T-helper 22 cell (primary cell): ENCODE measurements around the gene NEURL1.

Experiments
- DNase-seq: peaks from one replicate; pipeline ENCODE4 v3.0.0-alpha.2; 2020; ENCODE audit warnings: low read depth

The NEURL1 gene

DNA sequence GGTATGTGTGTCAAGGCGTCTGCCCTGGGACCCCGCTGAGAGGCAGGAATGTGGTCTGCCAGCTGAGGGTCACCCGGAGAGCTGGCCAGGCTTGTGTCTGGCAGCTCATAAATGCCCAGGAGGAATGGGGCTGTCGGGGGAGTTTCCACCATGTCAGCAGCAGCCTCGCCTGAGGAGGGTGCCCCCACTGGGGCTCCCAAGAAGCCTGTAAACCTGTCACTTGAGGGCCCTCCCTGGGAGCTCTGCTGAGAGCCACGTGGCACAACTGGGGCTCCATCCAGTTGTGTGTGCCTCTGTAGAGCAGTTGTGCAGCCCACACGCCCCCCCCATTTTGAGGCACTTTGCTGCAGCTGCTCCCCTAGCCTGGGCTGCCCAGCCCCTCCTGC, 70.6 kb downstream of the NEURL1 start:
- DNase-seq = no peak

GRCh38 chr10:103564776-103565520, 71.4 kb downstream of the NEURL1 start:
- DNase-seq = no peak

DNA sequence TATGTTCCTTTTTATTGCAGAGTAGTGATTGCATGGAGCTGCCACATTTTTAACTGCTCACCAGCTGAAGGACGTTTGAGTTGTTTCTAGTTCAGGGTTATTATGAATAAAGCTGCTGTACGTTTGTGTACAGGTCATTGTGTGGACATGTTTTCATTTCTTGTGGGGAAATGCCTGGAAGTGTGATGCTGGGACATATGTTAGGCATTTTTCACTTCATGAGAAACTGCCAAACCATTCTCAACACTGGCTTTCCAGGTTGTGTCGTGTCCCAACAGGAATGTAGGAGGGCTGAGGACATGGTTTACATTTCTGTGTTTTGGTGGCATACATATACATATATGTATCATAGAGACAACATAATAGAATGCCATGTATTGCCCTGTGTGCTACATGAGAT, 73.0 kb downstream of the NEURL1 start:
- no peak for DNase-seq

DNA sequence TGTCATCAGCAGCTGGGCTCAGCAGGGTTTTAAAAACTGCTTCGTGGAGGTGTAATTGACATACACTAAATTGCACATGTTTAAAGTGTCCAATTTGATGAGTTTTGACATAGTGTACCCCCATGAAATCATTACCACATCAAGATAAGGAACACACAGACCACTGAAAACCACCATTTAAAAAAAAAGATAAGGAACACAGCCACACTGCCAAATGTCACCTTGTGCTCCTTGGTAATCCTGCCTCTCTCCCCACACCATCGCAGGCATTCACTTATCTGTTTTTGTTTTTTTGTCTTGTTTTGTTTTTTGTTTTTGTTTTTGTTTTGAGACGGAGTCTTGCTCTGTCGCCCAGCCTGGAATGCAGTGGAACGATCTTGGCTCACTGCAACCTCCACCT, 75.0 kb downstream of the NEURL1 start:
- DNase-seq = no peak

- DNase-seq = no peak
Measured at GRCh38 chr10:103569896-103570295, 76.4 kb downstream of the NEURL1 start.

GRCh38 chr10:103570844-103571655, 77.5 kb downstream of the NEURL1 start:
- DNase-seq = no peak

- DNase-seq = no peak
Measured at GRCh38 chr10:103571656-103571975, 78.1 kb downstream of the NEURL1 start.

DNA sequence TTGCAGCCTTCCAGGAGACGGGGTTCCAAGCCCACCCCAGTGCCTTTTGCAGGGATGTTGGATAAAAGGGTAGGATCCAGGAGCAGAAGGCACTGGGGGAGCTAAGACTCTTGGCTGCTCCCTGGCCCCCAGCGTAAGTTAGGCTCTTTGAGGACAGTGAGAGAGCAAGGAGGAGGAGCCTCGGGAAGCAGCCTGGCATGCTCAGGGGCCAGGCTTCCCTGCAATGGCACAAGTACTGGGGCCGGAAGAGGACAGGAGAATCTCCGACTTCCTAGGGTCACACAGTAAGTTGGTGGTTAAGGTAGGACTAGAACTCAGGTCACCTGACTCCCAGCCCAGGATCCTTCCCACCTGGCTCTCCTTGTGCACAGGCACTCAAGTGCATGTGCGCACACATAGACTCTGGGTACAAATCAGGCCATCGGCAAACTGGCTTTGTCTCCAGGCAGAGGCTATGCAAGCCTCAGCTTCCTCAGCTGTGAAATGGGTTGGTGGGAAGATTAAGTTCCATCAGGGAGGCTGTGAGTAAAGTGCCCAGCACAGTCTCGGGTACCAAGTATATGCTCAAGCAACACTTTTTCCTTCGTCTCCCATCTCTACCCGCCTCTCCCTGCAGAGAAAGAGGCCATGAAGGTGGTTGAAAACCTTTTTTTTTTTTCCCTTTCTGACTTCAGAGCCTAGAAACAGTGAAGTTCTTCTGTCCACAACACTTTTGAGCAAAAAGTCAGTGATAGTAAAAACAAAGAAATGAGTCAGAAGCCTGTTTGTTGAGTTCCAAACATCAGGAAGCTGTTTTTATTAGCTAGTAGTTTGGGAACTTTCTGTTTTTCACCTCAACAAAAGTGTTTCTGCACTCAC, 79.1 kb downstream of the NEURL1 start:
- no peak for DNase-seq

DNA sequence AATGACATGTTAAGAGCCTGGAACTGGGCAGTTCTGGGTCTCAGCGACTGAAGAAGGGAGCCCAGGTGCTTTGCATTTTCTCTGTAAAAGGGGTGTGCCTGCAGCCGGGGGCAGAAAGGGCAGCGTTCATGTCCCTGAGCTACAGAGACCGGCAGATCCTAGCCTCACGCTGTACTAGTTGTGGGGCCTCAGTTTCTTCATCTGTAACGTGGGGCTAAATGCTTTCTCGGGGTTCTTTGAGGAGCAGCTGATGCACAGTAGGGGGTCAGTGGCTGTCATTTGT, 79.6 kb downstream of the NEURL1 start:
- no peak for DNase-seq

DNA sequence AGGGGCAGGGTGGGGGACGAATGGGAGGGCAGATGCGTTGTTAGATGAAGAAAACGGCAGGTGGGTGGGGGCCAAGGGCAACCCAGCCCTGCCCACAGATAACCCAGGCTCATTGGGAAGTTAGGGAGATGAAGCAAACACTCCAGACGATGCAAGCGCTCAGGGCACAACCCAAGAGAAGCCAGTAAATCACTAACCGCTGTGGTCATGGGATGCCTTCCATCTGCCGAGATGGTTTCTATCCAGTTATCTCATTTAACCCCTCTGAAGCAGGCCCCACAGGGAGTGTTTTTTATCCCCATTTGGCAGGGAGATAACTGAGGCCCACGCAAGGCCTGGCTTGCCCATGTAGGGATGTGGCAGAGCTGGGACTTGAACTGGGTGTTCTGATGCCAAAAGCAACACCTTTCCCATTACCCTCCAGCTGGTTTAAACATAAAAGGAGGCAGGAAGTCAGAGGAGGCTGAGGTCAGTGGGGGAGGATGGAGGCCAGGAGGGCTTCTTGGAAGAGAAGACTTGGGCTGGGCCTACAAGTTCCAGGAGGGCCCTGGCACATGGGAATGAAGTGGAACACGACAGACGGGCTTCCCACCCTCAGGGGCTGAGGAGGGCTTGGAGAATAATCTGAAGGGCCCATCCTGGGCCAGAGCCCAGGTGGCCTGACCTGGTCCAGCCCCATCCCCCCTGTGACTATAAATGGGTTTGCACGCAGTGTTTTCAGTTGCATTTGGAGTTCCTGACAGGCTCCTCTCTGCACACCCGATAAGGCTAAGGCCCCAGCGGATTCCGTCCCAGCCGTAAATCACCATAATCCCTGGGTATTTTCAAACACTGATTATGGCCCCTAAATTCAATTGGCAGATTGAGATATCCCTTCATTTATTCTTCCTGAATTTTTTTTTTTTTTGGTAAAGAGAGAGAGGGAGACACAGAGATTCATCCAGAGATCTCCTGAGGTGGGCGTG, 80.9 kb downstream of the NEURL1 start:
- no peak for DNase-seq

DNA sequence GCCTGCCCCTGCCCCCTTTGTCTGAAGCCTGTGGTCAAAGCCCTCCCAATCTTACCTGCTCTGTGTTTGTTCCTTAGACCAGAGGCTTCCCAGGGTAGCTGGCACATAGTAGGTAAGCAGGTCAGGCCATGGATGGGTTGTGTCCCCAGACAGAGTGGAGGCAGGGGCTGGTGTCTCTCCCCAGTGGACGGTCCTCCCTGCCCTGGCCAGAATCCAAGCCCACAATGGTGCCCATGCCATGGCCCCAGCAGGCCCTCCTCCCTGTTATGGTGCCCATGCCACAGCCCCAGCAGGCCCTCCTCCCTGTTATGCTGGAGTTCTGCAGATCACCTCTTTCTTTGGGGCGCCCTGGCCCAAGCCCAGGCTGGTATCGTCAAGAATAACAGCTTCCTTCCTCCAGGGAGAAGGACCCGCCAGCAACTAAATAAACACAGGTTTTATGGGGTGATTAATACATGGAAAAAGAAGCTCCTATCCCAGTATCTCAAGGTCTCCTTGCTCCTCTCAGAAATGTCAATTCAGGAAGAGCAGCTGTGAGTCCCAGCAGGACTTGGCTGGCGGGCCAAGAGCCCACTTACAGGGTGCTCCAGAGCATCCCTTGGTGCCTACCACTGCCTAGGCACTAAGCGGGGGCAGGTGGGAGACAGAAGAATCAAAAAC, 82.0 kb downstream of the NEURL1 start:
- DNase-seq = no peak

- DNase-seq = no peak
Measured at GRCh38 chr10:103576076-103576471, 82.6 kb downstream of the NEURL1 start.

- no peak for DNase-seq
Measured at GRCh38 chr10:103576862-103577261, 83.4 kb downstream of the NEURL1 start.

- no peak for DNase-seq
Measured at GRCh38 chr10:103578782-103579382, 85.4 kb downstream of the NEURL1 start.

DNA sequence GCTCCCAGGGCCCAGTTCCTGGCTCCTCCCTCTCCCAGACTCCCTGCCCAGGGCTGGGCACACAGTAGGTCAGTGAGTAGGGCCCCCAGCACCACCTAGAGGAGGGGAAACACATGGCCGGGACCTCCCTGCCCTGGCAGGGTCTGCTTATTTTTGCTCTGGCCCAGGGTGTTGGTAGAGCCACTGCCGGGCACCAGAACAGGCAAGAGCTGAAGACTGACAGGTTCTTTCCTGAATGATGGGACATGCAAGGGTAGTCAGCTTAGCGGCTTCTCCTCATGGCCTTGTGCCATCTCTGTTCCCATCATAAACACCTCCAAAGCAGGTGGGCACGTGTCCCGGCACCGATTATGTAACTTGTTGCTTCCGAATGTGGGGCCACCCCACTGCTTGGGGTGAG, 86.5 kb downstream of the NEURL1 start:
- no peak for DNase-seq

DNA sequence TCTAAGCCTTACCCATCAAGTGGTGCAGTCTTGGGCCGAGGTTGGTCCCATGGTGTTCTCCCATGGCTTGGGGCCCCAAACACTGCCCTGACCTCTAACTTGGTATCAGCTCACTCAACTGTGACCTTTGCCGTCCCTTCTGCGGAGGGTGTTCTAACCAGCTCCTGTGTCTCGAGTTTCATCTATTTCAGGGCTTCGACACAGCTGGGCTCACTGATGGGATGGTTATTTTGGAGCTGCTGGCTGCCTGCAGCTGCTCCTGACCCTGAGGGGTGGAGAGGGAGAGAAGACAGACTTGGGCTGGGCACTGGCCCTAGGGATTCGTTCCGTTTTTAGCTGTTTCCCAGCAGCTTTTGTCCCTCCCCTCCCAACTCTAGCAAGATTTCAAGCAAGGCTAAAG, 86.9 kb downstream of the NEURL1 start:
- no peak for DNase-seq

- no peak for DNase-seq
Measured at GRCh38 chr10:103581499-103581898, 88.0 kb downstream of the NEURL1 start.

DNA sequence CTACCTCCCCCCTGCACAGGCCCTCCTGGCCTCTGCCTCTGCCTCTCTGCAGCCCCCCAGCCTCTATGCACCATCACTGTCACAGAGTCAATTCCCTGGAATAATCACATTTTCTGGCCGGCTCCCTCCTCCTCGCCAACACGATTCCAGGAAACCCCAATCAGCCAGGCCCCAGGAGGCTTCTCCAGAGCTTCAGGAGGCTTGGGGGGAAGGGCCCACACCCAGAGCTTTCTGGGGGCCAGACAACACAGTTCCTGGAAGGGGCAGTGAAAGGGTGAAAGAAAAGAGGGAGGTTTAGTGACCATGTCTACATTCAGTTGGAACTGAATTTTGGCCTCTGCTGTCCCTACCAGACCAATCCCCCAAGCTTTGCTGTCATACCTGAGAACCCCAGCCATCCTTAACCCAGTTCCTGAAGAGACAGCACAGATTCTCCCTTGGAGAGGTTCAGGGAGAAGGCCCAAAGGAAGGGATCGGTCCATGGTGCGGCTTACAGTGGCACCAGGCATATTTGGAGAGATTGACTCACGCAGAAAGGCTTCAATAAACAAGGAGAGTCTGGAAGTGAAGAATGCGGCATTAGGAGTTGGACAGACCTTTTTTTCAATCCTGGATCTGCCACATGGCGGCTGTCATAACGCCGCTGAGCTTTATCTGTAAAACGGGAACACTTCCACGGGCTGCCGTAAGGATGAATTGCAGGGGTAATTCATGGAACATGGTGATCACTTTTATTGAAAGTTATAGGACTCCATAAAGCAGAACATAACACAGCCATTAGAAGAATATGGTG, 89.0 kb downstream of the NEURL1 start:
- DNase-seq = no peak

DNA sequence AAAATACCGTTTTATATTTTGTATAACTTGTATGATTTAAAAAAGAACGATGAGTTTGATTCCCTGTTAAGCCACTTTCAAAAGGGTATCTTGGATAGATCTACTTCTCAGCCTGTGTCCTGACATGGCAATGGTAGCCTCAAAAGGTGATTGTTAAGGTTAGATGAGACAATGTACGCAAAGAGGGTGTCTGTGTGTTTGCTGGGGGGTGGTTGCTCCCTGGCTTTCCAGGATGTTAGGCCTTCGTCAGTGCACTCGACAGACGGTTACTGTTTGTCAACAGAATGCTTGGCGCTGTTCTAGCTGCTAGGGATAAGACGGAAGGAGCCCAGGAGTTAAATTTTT, 90.3 kb downstream of the NEURL1 start:
- DNase-seq = no peak
